HEK293 (cell line): Measurements from ENCODE around the gene ACOT8.

Source experiments
- GLIS2 ChIP-seq: fragments of 450-650 bp; formaldehyde crosslinking; IDR thresholded peaks from 2 replicates; pipeline ENCODE4 v1.5.1; 2016; ENCODE audit warnings: missing biosample characterization, missing genetic modification characterization
- INSM2 ChIP-seq: fragments of 450-650 bp; formaldehyde crosslinking; IDR thresholded peaks from 2 replicates; pipeline ENCODE4 v1.5.1; 2016; ENCODE audit warnings: missing biosample characterization, missing genetic modification characterization
- KLF1 ChIP-seq: fragments of 450-650 bp; formaldehyde crosslinking; IDR thresholded peaks from 2 replicates; pipeline ENCODE4 v1.5.1; 2016; ENCODE audit warnings: missing biosample characterization, missing genetic modification characterization
- KLF10 ChIP-seq: fragments of 450-650 bp; IDR thresholded peaks from 2 replicates; pipeline ENCODE4 v1.5.1; 2018; ENCODE audit warnings: missing biosample characterization, mild to moderate bottlenecking, missing genetic modification characterization
- KLF16 ChIP-seq: fragments of 450-650 bp; formaldehyde crosslinking; IDR thresholded peaks from 2 replicates; pipeline ENCODE4 v1.5.1; 2017; ENCODE audit warnings: missing biosample characterization, missing genetic modification characterization
- KLF8 ChIP-seq: fragments of 450-650 bp; formaldehyde crosslinking; IDR thresholded peaks from 2 replicates; pipeline ENCODE4 v1.5.1; 2016; ENCODE audit warnings: missing biosample characterization, missing genetic modification characterization
- OSR2 ChIP-seq: fragments of 450-650 bp; formaldehyde crosslinking; IDR thresholded peaks from 2 replicates; pipeline ENCODE4 v1.5.1; 2016; ENCODE audit warnings: missing biosample characterization, missing genetic modification characterization
- OVOL3 ChIP-seq: fragments of 450-650 bp; formaldehyde crosslinking; IDR thresholded peaks from 2 replicates; pipeline ENCODE4 v1.5.1; 2016; ENCODE audit warnings: missing biosample characterization, missing genetic modification characterization
- PRDM1 ChIP-seq: fragments of 450-650 bp; formaldehyde crosslinking; IDR thresholded peaks from 2 replicates; pipeline ENCODE4; 2016; ENCODE audit warnings: missing biosample characterization, missing genetic modification characterization
- RBAK ChIP-seq: fragments of 450-650 bp; formaldehyde crosslinking; IDR thresholded peaks from 2 replicates; pipeline ENCODE4 v1.5.1; 2016; ENCODE audit warnings: missing biosample characterization, missing genetic modification characterization
- TCF7L2 ChIP-seq: IDR thresholded peaks from 2 replicates; pipeline ENCODE4 v1.6.1; 2011; ENCODE audit warnings: low read depth, mild to moderate bottlenecking, inconsistent platforms, low read length, moderate library complexity, borderline replicate concordance
- TRIM28 ChIP-seq: IDR thresholded peaks from 2 replicates; pipeline ENCODE4 v1.6.1; 2011; ENCODE audit warnings: low read length, control low read depth, borderline replicate concordance
- ZBTB17 ChIP-seq: fragments of 450-650 bp; formaldehyde crosslinking; IDR thresholded peaks from 2 replicates; pipeline ENCODE4 v1.5.1; 2016; ENCODE audit warnings: missing biosample characterization, missing genetic modification characterization
- ZFP3 ChIP-seq: fragments of 450-650 bp; formaldehyde crosslinking; IDR thresholded peaks from 2 replicates; pipeline ENCODE4 v1.5.1; 2016; ENCODE audit warnings: low read depth, missing biosample characterization, missing genetic modification characterization
- ZNF114 ChIP-seq: fragments of 450-650 bp; formaldehyde crosslinking; IDR thresholded peaks from 2 replicates; pipeline ENCODE4 v1.5.0; 2017; ENCODE audit warnings: missing biosample characterization, missing genetic modification characterization
- ZNF155 ChIP-seq: fragments of 450-650 bp; formaldehyde crosslinking; IDR thresholded peaks from 2 replicates; pipeline ENCODE4 v1.5.1; 2016; ENCODE audit warnings: missing biosample characterization, missing genetic modification characterization
- ZNF157 ChIP-seq: fragments of 450-650 bp; formaldehyde crosslinking; IDR thresholded peaks from 2 replicates; pipeline ENCODE4 v1.5.1; 2016; ENCODE audit warnings: missing biosample characterization, missing genetic modification characterization
- ZNF341 ChIP-seq: fragments of 450-650 bp; formaldehyde crosslinking; IDR thresholded peaks from 2 replicates; pipeline ENCODE4; 2016; ENCODE audit warnings: low read depth, missing biosample characterization, missing genetic modification characterization
- ZNF366 ChIP-seq: fragments of 450-650 bp; formaldehyde crosslinking; conservative IDR thresholded peaks from 2 replicates; pipeline ENCODE4 v1.5.1; 2016; ENCODE audit warnings: missing biosample characterization, missing genetic modification characterization
- ZNF37A ChIP-seq: fragments of 450-650 bp; IDR thresholded peaks from 2 replicates; pipeline ENCODE4 v1.5.1; 2018; ENCODE audit warnings: missing biosample characterization, missing genetic modification characterization
- ZNF48 ChIP-seq: fragments of 450-650 bp; formaldehyde crosslinking; IDR thresholded peaks from 2 replicates; pipeline ENCODE4 v1.5.1; 2016; ENCODE audit warnings: missing biosample characterization, missing genetic modification characterization
- ZNF561 ChIP-seq: fragments of 450-650 bp; IDR thresholded peaks from 2 replicates; pipeline ENCODE4 v1.5.1; 2018; ENCODE audit warnings: missing biosample characterization, missing genetic modification characterization, borderline replicate concordance
- ZNF571 ChIP-seq: fragments of 450-650 bp; formaldehyde crosslinking; IDR thresholded peaks from 2 replicates; pipeline ENCODE4 v1.5.0; 2017; ENCODE audit warnings: missing biosample characterization, missing genetic modification characterization
- ZNF621 ChIP-seq: fragments of 450-650 bp; formaldehyde crosslinking; IDR thresholded peaks from 2 replicates; pipeline ENCODE4 v1.5.1; 2017; ENCODE audit warnings: missing biosample characterization, missing genetic modification characterization
- ZNF660 ChIP-seq: fragments of 450-650 bp; IDR thresholded peaks from 2 replicates; pipeline ENCODE4 v1.5.1; 2018; ENCODE audit warnings: missing biosample characterization, mild to moderate bottlenecking, missing genetic modification characterization
- ZNF777 ChIP-seq: fragments of 450-650 bp; formaldehyde crosslinking; IDR thresholded peaks from 2 replicates; pipeline ENCODE4 v1.5.1; 2017; ENCODE audit warnings: missing biosample characterization, missing genetic modification characterization, borderline replicate concordance
- ZNF843 ChIP-seq: fragments of 450-650 bp; formaldehyde crosslinking; IDR thresholded peaks from 2 replicates; pipeline ENCODE4 v1.5.1; 2016; ENCODE audit warnings: missing biosample characterization, missing genetic modification characterization
- ZSCAN23 ChIP-seq: fragments of 450-650 bp; formaldehyde crosslinking; IDR thresholded peaks from 2 replicates; pipeline ENCODE4 v1.5.1; 2016; ENCODE audit warnings: missing biosample characterization, missing genetic modification characterization
- ZXDB ChIP-seq: fragments of 450-650 bp; formaldehyde crosslinking; IDR thresholded peaks from 2 replicates; pipeline ENCODE4 v1.5.1; 2016; ENCODE audit warnings: missing biosample characterization, missing genetic modification characterization
- TF ChIP-seq, protein P1 (sequence below): fragments of 450-650 bp; formaldehyde crosslinking; IDR thresholded peaks from 2 replicates; pipeline ENCODE4; 2016; ENCODE audit warnings: missing biosample characterization, missing genetic modification characterization
- TF ChIP-seq, protein P2 (sequence below): fragments of 450-650 bp; formaldehyde crosslinking; IDR thresholded peaks from 2 replicates; pipeline ENCODE4 v1.5.1; 2016; ENCODE audit warnings: missing biosample characterization, missing genetic modification characterization
- TF ChIP-seq, protein P3 (sequence below): fragments of 450-650 bp; formaldehyde crosslinking; IDR thresholded peaks from 2 replicates; pipeline ENCODE4 v1.5.1; 2016; ENCODE audit warnings: missing biosample characterization, missing genetic modification characterization
- TF ChIP-seq, protein P4 (sequence below): fragments of 450-650 bp; formaldehyde crosslinking; IDR thresholded peaks from 2 replicates; pipeline ENCODE4 v1.5.1; 2016; ENCODE audit warnings: missing biosample characterization, missing genetic modification characterization

The ACOT8 gene

DNA sequence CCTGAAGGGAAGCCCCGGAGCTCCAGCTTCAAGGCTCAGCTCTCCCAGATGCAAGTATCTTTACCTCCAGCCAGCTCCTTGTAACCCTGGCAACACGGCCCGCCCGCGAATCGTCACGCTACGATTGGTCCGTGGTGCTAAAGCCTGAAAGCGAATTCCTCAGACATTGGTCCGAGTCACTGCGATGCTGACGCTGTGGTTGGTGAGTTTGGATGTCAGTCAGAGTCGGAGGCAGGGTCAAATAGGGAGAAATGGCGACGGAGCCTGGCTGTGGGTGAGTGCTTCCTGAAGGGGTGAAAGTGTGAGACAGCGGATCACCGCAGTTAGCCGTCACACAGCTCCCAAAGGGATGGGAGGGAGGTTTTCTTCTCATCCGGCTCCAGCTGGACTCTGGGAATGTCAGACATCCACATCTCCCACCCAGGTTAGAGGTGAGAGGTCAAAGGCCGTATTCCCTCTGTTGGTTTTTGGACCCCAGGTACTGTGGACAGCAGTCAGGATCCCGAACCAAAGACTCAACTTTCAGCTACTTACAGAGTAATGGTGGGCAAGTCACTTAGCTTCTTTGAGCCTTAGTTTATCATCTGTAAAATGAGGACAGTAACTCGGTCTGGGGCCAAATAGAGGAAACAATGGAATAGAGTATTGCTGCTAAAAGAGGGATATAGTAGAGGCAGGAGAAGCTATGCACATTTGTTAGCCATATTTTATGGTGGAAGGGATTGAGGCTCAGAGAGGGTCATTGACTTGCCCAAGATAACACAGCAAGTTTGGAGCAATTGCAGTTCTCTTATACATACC, 24.0 kb upstream of the ACOT8 start, which contains the start of gene ZSWIM1 (continued):
- 0 out of 2 replicates have a peak, but pooled peaks have one; percentile 22 for TF ChIP-seq INSM2
- TF ChIP-seq, protein P1, sequence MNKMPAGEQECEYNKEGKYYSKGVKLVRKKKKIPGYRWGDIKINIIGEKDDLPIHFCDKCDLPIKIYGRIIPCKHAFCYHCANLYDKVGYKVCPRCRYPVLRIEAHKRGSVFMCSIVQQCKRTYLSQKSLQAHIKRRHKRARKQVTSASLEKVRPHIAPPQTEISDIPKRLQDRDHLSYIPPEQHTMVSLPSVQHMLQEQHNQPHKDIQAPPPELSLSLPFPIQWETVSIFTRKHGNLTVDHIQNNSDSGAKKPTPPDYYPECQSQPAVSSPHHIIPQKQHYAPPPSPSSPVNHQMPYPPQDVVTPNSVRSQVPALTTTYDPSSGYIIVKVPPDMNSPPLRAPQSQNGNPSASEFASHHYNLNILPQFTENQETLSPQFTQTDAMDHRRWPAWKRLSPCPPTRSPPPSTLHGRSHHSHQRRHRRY (tag by site-specific recombination): no peak
- 0 out of 2 replicates have a peak, but pooled peaks have one; percentile 32 for TF ChIP-seq ZNF366 (tag by site-specific recombination)
- no peak for TF ChIP-seq OSR2 (tag by site-specific recombination)
- no peak for TF ChIP-seq ZNF114 (tag by site-specific recombination)
- TF ChIP-seq ZXDB (tag by site-specific recombination): peak; percentile 67; the same call in 1 of the 2 replicates
- TF ChIP-seq OVOL3 (tag by site-specific recombination): no peak
- no peak for TF ChIP-seq GLIS2 (tag by site-specific recombination)
- TF ChIP-seq ZSCAN23 (tag by site-specific recombination): no peak
- peak; percentile 46; the same call in 1 of the 2 replicates for TF ChIP-seq ZBTB17 (tag by site-specific recombination)
- TF ChIP-seq ZNF157 (tag by site-specific recombination): no peak
- TF ChIP-seq, protein P2, sequence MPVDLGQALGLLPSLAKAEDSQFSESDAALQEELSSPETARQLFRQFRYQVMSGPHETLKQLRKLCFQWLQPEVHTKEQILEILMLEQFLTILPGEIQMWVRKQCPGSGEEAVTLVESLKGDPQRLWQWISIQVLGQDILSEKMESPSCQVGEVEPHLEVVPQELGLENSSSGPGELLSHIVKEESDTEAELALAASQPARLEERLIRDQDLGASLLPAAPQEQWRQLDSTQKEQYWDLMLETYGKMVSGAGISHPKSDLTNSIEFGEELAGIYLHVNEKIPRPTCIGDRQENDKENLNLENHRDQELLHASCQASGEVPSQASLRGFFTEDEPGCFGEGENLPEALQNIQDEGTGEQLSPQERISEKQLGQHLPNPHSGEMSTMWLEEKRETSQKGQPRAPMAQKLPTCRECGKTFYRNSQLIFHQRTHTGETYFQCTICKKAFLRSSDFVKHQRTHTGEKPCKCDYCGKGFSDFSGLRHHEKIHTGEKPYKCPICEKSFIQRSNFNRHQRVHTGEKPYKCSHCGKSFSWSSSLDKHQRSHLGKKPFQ (tag by site-specific recombination): peak; percentile 20; the same call in 1 of the 2 replicates
- no peak for TF ChIP-seq ZFP3 (tag by site-specific recombination)
- TF ChIP-seq KLF8 (tag by site-specific recombination): no peak
- TF ChIP-seq TCF7L2: no peak
- no peak for TF ChIP-seq TRIM28
- TF ChIP-seq KLF10 (tag by site-specific recombination): 0 out of 2 replicates have a peak, but pooled peaks have one; percentile 21
- TF ChIP-seq ZNF660: no peak
- TF ChIP-seq, protein P3, sequence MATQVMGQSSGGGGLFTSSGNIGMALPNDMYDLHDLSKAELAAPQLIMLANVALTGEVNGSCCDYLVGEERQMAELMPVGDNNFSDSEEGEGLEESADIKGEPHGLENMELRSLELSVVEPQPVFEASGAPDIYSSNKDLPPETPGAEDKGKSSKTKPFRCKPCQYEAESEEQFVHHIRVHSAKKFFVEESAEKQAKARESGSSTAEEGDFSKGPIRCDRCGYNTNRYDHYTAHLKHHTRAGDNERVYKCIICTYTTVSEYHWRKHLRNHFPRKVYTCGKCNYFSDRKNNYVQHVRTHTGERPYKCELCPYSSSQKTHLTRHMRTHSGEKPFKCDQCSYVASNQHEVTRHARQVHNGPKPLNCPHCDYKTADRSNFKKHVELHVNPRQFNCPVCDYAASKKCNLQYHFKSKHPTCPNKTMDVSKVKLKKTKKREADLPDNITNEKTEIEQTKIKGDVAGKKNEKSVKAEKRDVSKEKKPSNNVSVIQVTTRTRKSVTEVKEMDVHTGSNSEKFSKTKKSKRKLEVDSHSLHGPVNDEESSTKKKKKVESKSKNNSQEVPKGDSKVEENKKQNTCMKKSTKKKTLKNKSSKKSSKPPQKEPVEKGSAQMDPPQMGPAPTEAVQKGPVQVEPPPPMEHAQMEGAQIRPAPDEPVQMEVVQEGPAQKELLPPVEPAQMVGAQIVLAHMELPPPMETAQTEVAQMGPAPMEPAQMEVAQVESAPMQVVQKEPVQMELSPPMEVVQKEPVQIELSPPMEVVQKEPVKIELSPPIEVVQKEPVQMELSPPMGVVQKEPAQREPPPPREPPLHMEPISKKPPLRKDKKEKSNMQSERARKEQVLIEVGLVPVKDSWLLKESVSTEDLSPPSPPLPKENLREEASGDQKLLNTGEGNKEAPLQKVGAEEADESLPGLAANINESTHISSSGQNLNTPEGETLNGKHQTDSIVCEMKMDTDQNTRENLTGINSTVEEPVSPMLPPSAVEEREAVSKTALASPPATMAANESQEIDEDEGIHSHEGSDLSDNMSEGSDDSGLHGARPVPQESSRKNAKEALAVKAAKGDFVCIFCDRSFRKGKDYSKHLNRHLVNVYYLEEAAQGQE: peak; percentile 91
- no peak for TF ChIP-seq ZNF843 (tag by site-specific recombination)
- peak; percentile 65; the same call in 1 of the 2 replicates for TF ChIP-seq ZNF561 (tag by site-specific recombination)
- TF ChIP-seq KLF1 (tag by site-specific recombination): no peak
- no peak for TF ChIP-seq ZNF155 (tag by site-specific recombination)
- no peak for TF ChIP-seq ZNF621 (tag by site-specific recombination)
- TF ChIP-seq ZNF341: no peak
- TF ChIP-seq ZNF37A (tag by site-specific recombination): no peak
- TF ChIP-seq RBAK (tag by site-specific recombination): no peak
- TF ChIP-seq, protein P4, sequence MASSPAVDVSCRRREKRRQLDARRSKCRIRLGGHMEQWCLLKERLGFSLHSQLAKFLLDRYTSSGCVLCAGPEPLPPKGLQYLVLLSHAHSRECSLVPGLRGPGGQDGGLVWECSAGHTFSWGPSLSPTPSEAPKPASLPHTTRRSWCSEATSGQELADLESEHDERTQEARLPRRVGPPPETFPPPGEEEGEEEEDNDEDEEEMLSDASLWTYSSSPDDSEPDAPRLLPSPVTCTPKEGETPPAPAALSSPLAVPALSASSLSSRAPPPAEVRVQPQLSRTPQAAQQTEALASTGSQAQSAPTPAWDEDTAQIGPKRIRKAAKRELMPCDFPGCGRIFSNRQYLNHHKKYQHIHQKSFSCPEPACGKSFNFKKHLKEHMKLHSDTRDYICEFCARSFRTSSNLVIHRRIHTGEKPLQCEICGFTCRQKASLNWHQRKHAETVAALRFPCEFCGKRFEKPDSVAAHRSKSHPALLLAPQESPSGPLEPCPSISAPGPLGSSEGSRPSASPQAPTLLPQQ: 0 out of 2 replicates have a peak, but pooled peaks have one; percentile 19
- TF ChIP-seq ZNF48 (tag by site-specific recombination): no peak
- TF ChIP-seq ZNF777 (tag by site-specific recombination): no peak
- no peak for TF ChIP-seq ZNF571 (tag by site-specific recombination)
- TF ChIP-seq PRDM1 (tag by site-specific recombination): peak; percentile 77
- peak; percentile 69 for TF ChIP-seq KLF16 (tag by site-specific recombination)
